ENCODE measurements around the gene LTB4R2. TPM values are rescaled to one million over a fixed set of nuclear protein-coding genes. Genes with fewer than 3 reads are reported as not detected.

The LTB4R2 gene
- total RNA-seq, 2 experiments from 2014 or later, result 9.6 to 12.0 TPM

- ATAC-seq (peak; percentile 34), DNase-seq (no peak)
- ChIA-PET POLR2A (interaction anchor here (0.9 to 2.0 kb wide), 4 partner anchors 8 to 168 kb away, joined by 3 to 10 read pairs (median 4); partner anchors contain the start of gene RABGGTA), CTCF (interaction anchor here (1.1 to 2.1 kb wide), 5 partner anchors 8 to 47 kb away, joined by 3 to 9 read pairs (median 4); partner anchors contain the start of genes LTB4R2, RABGGTA and TINF2)
- no peak within 1 kb of the TSS for H3K27ac Mint-ChIP-seq
- H3K9me3 Mint-ChIP-seq, result no peaks in the 10 kb centered on the region
- no peaks in the 10 kb centered on the region for H3K27me3 Mint-ChIP-seq
- H3K4me3 Mint-ChIP-seq, result no peak within 1 kb of the TSS
- intact Hi-C loops (cut with micrococcal nuclease), result no loop called here
- peaks cover 8% of the 10 kb centered on the region for H3K36me3 Mint-ChIP-seq (ENCODE audit: low read depth)
- H3K4me1 Mint-ChIP-seq (ENCODE audit: low read depth), result no peaks in the 10 kb centered on the region
- TF ChIP-seq, protein P1, sequence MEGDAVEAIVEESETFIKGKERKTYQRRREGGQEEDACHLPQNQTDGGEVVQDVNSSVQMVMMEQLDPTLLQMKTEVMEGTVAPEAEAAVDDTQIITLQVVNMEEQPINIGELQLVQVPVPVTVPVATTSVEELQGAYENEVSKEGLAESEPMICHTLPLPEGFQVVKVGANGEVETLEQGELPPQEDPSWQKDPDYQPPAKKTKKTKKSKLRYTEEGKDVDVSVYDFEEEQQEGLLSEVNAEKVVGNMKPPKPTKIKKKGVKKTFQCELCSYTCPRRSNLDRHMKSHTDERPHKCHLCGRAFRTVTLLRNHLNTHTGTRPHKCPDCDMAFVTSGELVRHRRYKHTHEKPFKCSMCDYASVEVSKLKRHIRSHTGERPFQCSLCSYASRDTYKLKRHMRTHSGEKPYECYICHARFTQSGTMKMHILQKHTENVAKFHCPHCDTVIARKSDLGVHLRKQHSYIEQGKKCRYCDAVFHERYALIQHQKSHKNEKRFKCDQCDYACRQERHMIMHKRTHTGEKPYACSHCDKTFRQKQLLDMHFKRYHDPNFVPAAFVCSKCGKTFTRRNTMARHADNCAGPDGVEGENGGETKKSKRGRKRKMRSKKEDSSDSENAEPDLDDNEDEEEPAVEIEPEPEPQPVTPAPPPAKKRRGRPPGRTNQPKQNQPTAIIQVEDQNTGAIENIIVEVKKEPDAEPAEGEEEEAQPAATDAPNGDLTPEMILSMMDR (IDR thresholded peaks at IDR 0.05), result no peak
Observed at GRCh38 chr14:24262821-24263733, 46.9 kb upstream of the LTB4R2 start, which contains the start of gene TGM1. TGM1 (minus strand) TSS chr14:24263177; CDS start chr14:24262352, 825 bp downstream.

DNA sequence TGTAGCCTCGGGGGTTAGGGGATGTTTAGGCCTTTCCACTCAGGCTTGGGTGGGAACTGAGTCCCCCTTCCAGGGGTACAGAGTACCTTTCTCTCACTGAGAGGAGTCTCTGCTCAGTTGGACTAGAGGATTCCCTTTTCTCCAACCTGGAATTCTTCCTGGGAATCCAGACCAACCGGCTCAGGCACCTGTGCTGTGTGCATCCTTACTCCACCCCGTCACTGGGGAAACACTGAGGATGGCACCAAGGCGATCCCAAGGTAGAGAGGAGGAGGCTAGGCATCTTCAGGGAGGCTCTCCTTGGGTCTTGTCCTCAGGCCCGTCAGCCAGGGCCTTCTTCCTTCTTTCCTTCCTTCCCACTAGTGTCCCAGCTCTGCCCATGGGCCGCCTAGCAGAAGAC lies 46.1 kb upstream of the LTB4R2 start:
- CTCF ChIA-PET, result interaction anchor here (1.1 to 1.4 kb wide), 3 partner anchors 16 to 33 kb away, joined by 3 to 5 read pairs (median 3); no protein-coding TSS in a partner anchor
- DNase-seq (no peak), ATAC-seq (no peak)
- Mint-ChIP-seq H3K4me3 (no peak overlapping the region), H3K36me3 (ENCODE audit: low read depth) (peaks cover 11% of the 10 kb centered on the region), H3K27me3 (no peaks in the 10 kb centered on the region), H3K9me3 (no peaks in the 10 kb centered on the region), H3K27ac (no peak overlapping the region), H3K4me1 (ENCODE audit: low read depth) (no peaks in the 10 kb centered on the region)
- intact Hi-C loops (cut with micrococcal nuclease), result no loop called here
- TF ChIP-seq, protein P1 (IDR thresholded peaks at IDR 0.05), result no peak
- POLR2A ChIA-PET, result interaction anchor here (1.2 to 1.4 kb wide), 2 partner anchors 27 to 168 kb away, joined by 3 to 5 read pairs; no protein-coding TSS in a partner anchor

DNA sequence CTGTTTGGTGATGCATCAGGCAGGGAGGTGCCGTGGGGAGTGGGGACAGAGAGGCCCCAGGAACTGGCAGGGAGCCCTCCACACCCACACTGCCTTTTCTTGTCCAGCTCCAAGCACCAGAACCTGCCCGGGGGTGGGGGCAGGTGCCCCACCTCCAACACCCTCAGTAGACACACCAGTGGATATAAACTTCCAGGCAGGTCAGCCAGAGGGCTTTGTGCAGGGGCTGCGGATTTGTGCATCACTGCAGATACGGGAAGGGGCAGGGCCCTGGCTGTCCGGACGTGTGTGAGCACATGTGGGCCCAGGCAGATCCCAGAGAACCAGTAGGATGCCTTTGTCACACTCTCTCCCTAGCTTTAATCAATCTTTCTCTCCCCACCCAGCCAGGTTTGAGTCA lies 45.6 kb upstream of the LTB4R2 start:
- no peaks in the 10 kb centered on the region for H3K4me1 Mint-ChIP-seq (ENCODE audit: low read depth)
- peaks cover 11% of the 10 kb centered on the region for H3K36me3 Mint-ChIP-seq (ENCODE audit: low read depth)
- H3K4me3 Mint-ChIP-seq, result no peak overlapping the region
- ChIA-PET POLR2A (interaction anchor here (1.4 kb wide), 1 partner anchor 27 kb away, joined by 3 read pairs; no protein-coding TSS in a partner anchor), CTCF (interaction anchor here (1.1 to 1.4 kb wide), 3 partner anchors 16 to 32 kb away, joined by 3 to 5 read pairs (median 4); no protein-coding TSS in a partner anchor)
- H3K27me3 Mint-ChIP-seq, result no peaks in the 10 kb centered on the region
- ATAC-seq (no peak), DNase-seq (no peak)
- no peaks in the 10 kb centered on the region for H3K9me3 Mint-ChIP-seq
- TF ChIP-seq, protein P1 (IDR thresholded peaks at IDR 0.05), result no peak
- H3K27ac Mint-ChIP-seq, result no peak overlapping the region
- intact Hi-C loops (cut with micrococcal nuclease), result no loop called here

- peaks cover 11% of the 10 kb centered on the region for H3K36me3 Mint-ChIP-seq (ENCODE audit: low read depth)
- no peaks in the 10 kb centered on the region for H3K9me3 Mint-ChIP-seq
- intact Hi-C loops (cut with micrococcal nuclease), result no loop called here
- ATAC-seq (no peak), DNase-seq (no peak)
- H3K4me3 Mint-ChIP-seq, result no peak overlapping the region
- ChIA-PET POLR2A (interaction anchor here (1.1 to 1.6 kb wide), 3 partner anchors 11 to 15 kb away, joined by 3 to 4 read pairs (median 3); no protein-coding TSS in a partner anchor), CTCF (interaction anchor here (1.2 to 2.7 kb wide), 2 partner anchors 34 to 42 kb away, joined by 3 to 8 read pairs; partner anchors contain the start of gene CIDEB)
- no peaks in the 10 kb centered on the region for H3K27me3 Mint-ChIP-seq
- H3K4me1 Mint-ChIP-seq (ENCODE audit: low read depth), result peaks cover 8% of the 10 kb centered on the region
- H3K27ac Mint-ChIP-seq, result no peak overlapping the region
- TF ChIP-seq, protein P1 (IDR thresholded peaks at IDR 0.05), result no peak
Observed at GRCh38 chr14:24266344-24267244, 43.3 kb upstream of the LTB4R2 start.

Data from activated CD8-positive, alpha-beta T cell treated with anti-CD3 and anti-CD28 coated beads for 36 hours (primary cell).